Tibial nerve (tissue), 4 donors: ENCODE data around the gene EXD3. TPM values are rescaled to one million over a fixed set of nuclear protein-coding genes. Genes with fewer than 3 reads are reported as not detected.

Experiments used
- DNase-seq, 2 donors: peaks; one replicate each; pipeline ENCODE4 v3.0.0-alpha.2; 2019; ENCODE audit warnings: low spot score in 2 of 2
- H3K27ac ChIP-seq, 4 donors: fragments of 200-600 bp; sonication (generic) in 3 of 4; one replicate each; pipeline ENCODE4 v1.5.1; 2017 to 2019; ENCODE audit warnings: mild to moderate bottlenecking in 1 of 4
- H3K27me3 ChIP-seq, 2 donors: fragments of 200-600 bp; sonication (generic) in 1 of 2; one replicate each; pipeline versions ENCODE4 v1.5.1 to v1.6.0; 2017 to 2019
- H3K36me3 ChIP-seq, 3 donors: fragments of 200-600 bp; sonication (generic); one replicate each; pipeline ENCODE4 v1.5.1; 2018 to 2019
- H3K4me1 ChIP-seq, 4 donors: fragments of 200-600 bp; sonication (generic) in 3 of 4; one replicate each; pipeline ENCODE4 v1.5.1; 2017 to 2019
- H3K4me3 ChIP-seq, 4 donors: fragments of 200-600 bp; sonication (generic) in 3 of 4; one replicate each; pipeline ENCODE4 v1.5.1; 2017 to 2019; ENCODE audit warnings: mild to moderate bottlenecking in 1 of 4, moderate library complexity in 1 of 4
- H3K9me3 ChIP-seq, 4 donors: fragments of 200-600 bp; sonication (generic) in 3 of 4; one replicate each; pipeline ENCODE4 v1.5.1; 2017 to 2019
- EP300 ChIP-seq, 2 donors: sonication (generic); formaldehyde crosslinking; IDR thresholded peaks; one replicate each; pipeline ENCODE4 v1.6.1; 2017; ENCODE audit warnings: antibody characterized with exemption in 2 of 2, mild to moderate bottlenecking in 1 of 2
- POLR2A ChIP-seq, 2 donors: fragments of 450-650 bp; IDR thresholded peaks; one replicate each; pipeline ENCODE4 v1.6.1; 2017; ENCODE audit warnings: antibody characterized with exemption in 2 of 2, mild to moderate bottlenecking in 2 of 2, moderate library complexity in 2 of 2
- WGBS, 2 donors: methylation state at CpG; one replicate each; pipeline ENCODE4 v1.1.5; 2018; 5-methylcytosine and 5-hydroxymethylcytosine counted together
- total RNA-seq, 4 donors: library from RNA; depleted of rRNA; stranded (reverse); fragments of >200 nt; gene quantifications; one replicate each; pipeline ENCODE4 v1.1.0, GENCODE V29; 2016
- TF ChIP-seq, protein P1 (sequence below), 5 experiments: fragments of 200-600 bp in 3 of 5; fragments of 450-650 bp in 2 of 5; sonication (generic) in 3 of 5; IDR thresholded peaks; one replicate each; pipeline ENCODE4 v1.5.1; 2016 to 2019; ENCODE audit warnings: antibody characterized with exemption in 5 of 5, mild to moderate bottlenecking in 3 of 5, moderate library complexity in 2 of 5

Gene EXD3
- total RNA-seq, 4 donors from 2014 or later = 27.6 to 99.9 (median 55.2) TPM

DNA sequence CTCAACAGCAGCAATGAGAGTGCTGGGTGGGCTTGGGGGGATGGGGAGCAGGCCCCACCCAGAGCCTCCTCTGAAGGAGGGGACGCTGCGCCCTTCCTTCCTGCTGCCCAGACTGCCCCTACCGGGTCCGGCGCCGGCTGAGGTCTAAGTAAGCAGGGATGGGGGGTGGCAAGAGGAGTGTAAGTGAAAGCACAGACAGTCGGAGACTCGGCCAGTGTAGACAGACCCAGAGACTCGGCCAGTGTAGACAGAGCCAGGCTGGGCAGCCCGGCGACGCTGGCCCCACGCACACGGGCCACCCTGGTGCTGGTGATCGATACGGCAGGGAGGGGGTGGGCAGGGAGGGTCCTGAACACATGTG lies 25.6 kb upstream of the EXD3 start:
- WGBS, 2 donors = 79 to 81% methylated on average over 13 to 16 of the region's 16 CpGs
- H3K27ac ChIP-seq = no peak overlapping the region
- H3K36me3 ChIP-seq = peaks cover 0 to 42% (median 2%) of the 10 kb centered on the region in 3 donors
- DNase-seq = no peak
- peaks cover 0 to 29% (median 12%) of the 10 kb centered on the region in 4 donors for H3K4me1 ChIP-seq
- no peaks in the 10 kb centered on the region for H3K9me3 ChIP-seq
- peaks cover 0 to 5% of the 10 kb centered on the region in 2 donors for H3K27me3 ChIP-seq
- TF ChIP-seq, protein P1, sequence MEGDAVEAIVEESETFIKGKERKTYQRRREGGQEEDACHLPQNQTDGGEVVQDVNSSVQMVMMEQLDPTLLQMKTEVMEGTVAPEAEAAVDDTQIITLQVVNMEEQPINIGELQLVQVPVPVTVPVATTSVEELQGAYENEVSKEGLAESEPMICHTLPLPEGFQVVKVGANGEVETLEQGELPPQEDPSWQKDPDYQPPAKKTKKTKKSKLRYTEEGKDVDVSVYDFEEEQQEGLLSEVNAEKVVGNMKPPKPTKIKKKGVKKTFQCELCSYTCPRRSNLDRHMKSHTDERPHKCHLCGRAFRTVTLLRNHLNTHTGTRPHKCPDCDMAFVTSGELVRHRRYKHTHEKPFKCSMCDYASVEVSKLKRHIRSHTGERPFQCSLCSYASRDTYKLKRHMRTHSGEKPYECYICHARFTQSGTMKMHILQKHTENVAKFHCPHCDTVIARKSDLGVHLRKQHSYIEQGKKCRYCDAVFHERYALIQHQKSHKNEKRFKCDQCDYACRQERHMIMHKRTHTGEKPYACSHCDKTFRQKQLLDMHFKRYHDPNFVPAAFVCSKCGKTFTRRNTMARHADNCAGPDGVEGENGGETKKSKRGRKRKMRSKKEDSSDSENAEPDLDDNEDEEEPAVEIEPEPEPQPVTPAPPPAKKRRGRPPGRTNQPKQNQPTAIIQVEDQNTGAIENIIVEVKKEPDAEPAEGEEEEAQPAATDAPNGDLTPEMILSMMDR (IDR thresholded peaks at IDR 0.05) = no peak
- TF ChIP-seq EP300 (IDR thresholded peaks at IDR 0.05) (no peak), POLR2A (IDR thresholded peaks at IDR 0.05) (no peak)
- no peak overlapping the region for H3K4me3 ChIP-seq

GRCh38 chr9:137447722-137448601 lies 25.0 kb upstream of the EXD3 start:
- WGBS, 2 donors = 57 to 83% methylated on average over 7 to 22 of the region's 27 CpGs
- no peaks in the 10 kb centered on the region for H3K9me3 ChIP-seq
- H3K27ac ChIP-seq = no peak overlapping the region
- no peak overlapping the region for H3K4me3 ChIP-seq
- H3K36me3 ChIP-seq = peaks cover 0 to 36% (median 2%) of the 10 kb centered on the region in 3 donors
- H3K4me1 ChIP-seq = peaks cover 0 to 25% (median 6%) of the 10 kb centered on the region in 4 donors
- no peak for DNase-seq
- peaks cover 0 to 11% of the 10 kb centered on the region in 2 donors for H3K27me3 ChIP-seq
- no peak for TF ChIP-seq EP300 (IDR thresholded peaks at IDR 0.05)
- TF ChIP-seq, protein P1 (IDR thresholded peaks at IDR 0.05) = no peak
- TF ChIP-seq POLR2A (IDR thresholded peaks at IDR 0.05) = no peak

- Histone ChIP-seq H3K4me3 (no peak overlapping the region), H3K9me3 (peaks cover 0 to 4% (median 0%) of the 10 kb centered on the region in 4 donors), H3K4me1 (peaks cover 0 to 25% (median 4%) of the 10 kb centered on the region in 4 donors), H3K27ac (no peak overlapping the region), H3K27me3 (peaks cover 0 to 21% of the 10 kb centered on the region in 2 donors), H3K36me3 (peaks cover 0 to 27% (median 2%) of the 10 kb centered on the region in 3 donors)
- DNase-seq = no peak
- no peak for TF ChIP-seq POLR2A (IDR thresholded peaks at IDR 0.05)
- TF ChIP-seq EP300 (IDR thresholded peaks at IDR 0.05) = no peak
- TF ChIP-seq, protein P1 (IDR thresholded peaks at IDR 0.05) = no peak
- 65 to 67% methylated on average over 19 to 20 of the region's 21 CpGs for WGBS, 2 donors
These were observed 24.0 kb upstream of the EXD3 start for GRCh38 chr9:137446851-137447471.

DNA sequence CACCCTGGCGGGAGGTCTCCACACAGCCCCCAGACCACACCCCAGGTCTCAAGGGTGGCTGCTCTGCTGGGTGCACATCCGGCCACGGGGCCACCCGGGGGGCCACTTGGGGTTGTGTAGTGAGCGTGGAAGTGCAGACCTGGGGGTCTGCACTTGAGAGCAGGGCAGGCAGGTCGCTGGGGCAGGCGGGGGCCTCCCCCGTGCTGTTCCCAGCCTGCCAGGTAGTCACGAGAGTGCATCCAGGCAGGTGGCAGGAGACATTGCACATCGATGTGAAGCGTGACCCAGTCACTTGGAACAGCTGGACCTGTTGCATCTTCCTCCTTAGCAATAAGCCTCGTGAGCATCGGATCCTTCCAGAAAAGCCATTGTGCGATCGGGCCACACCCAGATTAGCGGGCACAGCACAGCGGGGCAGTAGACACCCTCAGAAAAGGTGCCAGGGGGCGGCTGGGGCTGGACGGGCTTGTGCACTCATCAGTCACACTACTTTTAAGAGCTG lies 23.0 kb upstream of the EXD3 start:
- Histone ChIP-seq H3K9me3 (peaks cover 0 to 4% (median 0%) of the 10 kb centered on the region in 4 donors), H3K27ac (no peak overlapping the region), H3K36me3 (peaks cover 0 to 27% (median 2%) of the 10 kb centered on the region in 3 donors), H3K4me3 (no peak overlapping the region), H3K27me3 (peaks cover 0 to 31% of the 10 kb centered on the region in 2 donors), H3K4me1 (peaks cover 0 to 34% (median 10%) of the 10 kb centered on the region in 4 donors)
- TF ChIP-seq, protein P1 (IDR thresholded peaks at IDR 0.05) = no peak
- TF ChIP-seq POLR2A (IDR thresholded peaks at IDR 0.05) (no peak), EP300 (IDR thresholded peaks at IDR 0.05) (peak in 1 of 2 donors; percentile 17)
- no peak for DNase-seq
- WGBS, 2 donors = 57 to 61% methylated on average over 12 to 19 of the region's 19 CpGs
